ENCODE data around the gene RBMS1. TPM values are rescaled to one million over a fixed set of nuclear protein-coding genes. Genes with fewer than 3 reads are reported as not detected.

Gene RBMS1
- total RNA-seq, 1 experiment from 2014 or later, result 91.9 TPM

- Histone ChIP-seq H3K9me3 (no peaks in the 10 kb centered on the region), H3K36me3 (ENCODE audit: control insufficient read depth, insufficient read depth, low read length) (no peaks in the 10 kb centered on the region), H3K4me1 (no peaks in the 10 kb centered on the region), H3K27me3 (replicated peaks; ENCODE audit: control insufficient read depth, insufficient read depth, low read length) (no peaks in the 10 kb centered on the region), H3K4me3 (ENCODE audit: low read depth, low read length) (no peak overlapping the region)
- Mint-ChIP-seq H3K9me3 (ENCODE audit: unreplicated experiment) (no peaks in the 10 kb centered on the region), H3K27me3 (ENCODE audit: insufficient read depth, unreplicated experiment) (no peaks in the 10 kb centered on the region), H3K27ac (ENCODE audit: unreplicated experiment) (no peak overlapping the region), H3K36me3 (ENCODE audit: insufficient read depth, unreplicated experiment) (peaks cover 5% of the 10 kb centered on the region), H3K4me1 (ENCODE audit: low read depth, unreplicated experiment) (peaks cover 11% of the 10 kb centered on the region), H3K4me3 (ENCODE audit: unreplicated experiment) (no peak overlapping the region)
- TF ChIP-seq, protein P1, sequence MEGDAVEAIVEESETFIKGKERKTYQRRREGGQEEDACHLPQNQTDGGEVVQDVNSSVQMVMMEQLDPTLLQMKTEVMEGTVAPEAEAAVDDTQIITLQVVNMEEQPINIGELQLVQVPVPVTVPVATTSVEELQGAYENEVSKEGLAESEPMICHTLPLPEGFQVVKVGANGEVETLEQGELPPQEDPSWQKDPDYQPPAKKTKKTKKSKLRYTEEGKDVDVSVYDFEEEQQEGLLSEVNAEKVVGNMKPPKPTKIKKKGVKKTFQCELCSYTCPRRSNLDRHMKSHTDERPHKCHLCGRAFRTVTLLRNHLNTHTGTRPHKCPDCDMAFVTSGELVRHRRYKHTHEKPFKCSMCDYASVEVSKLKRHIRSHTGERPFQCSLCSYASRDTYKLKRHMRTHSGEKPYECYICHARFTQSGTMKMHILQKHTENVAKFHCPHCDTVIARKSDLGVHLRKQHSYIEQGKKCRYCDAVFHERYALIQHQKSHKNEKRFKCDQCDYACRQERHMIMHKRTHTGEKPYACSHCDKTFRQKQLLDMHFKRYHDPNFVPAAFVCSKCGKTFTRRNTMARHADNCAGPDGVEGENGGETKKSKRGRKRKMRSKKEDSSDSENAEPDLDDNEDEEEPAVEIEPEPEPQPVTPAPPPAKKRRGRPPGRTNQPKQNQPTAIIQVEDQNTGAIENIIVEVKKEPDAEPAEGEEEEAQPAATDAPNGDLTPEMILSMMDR (IDR thresholded peaks at IDR 0.05; ENCODE audit: insufficient read depth in 1 of 2, low read depth in 1 of 2, low read length in 1 of 2, severe bottlenecking in 1 of 2, unreplicated experiment in 1 of 2), result no peak
- intact Hi-C loops (cut with micrococcal nuclease; ENCODE audit: unreplicated experiment), result no loop called here
- BruUV-seq (replicated peaks), result no TSS peak
- POLR2A ChIA-PET, result no interaction called here
- CTCF ChIA-PET, result no interaction called here
- DNase-seq, result no peak
Measured at GRCh38 chr2:160384791-160385190, 108.8 kb downstream of the RBMS1 start.

GRCh38 chr2:160381425-160381951 is 112.1 kb downstream of the RBMS1 start:
- Mint-ChIP-seq H3K36me3 (ENCODE audit: insufficient read depth, unreplicated experiment) (peaks cover 14% of the 10 kb centered on the region), H3K4me3 (ENCODE audit: unreplicated experiment) (no peak overlapping the region), H3K9me3 (ENCODE audit: unreplicated experiment) (no peaks in the 10 kb centered on the region), H3K27ac (ENCODE audit: unreplicated experiment) (no peak overlapping the region), H3K4me1 (ENCODE audit: low read depth, unreplicated experiment) (peaks cover 18% of the 10 kb centered on the region), H3K27me3 (ENCODE audit: insufficient read depth, unreplicated experiment) (no peaks in the 10 kb centered on the region)
- H3K4me1 ChIP-seq, result no peaks in the 10 kb centered on the region
- BruUV-seq (replicated peaks), result no TSS peak
- ChIA-PET POLR2A (no interaction called here), CTCF (no interaction called here)
- no peak overlapping the region for H3K4me3 ChIP-seq (ENCODE audit: low read depth, low read length)
- H3K27me3 ChIP-seq (replicated peaks; ENCODE audit: control insufficient read depth, insufficient read depth, low read length), result no peaks in the 10 kb centered on the region
- H3K9me3 ChIP-seq, result no peaks in the 10 kb centered on the region
- no peaks in the 10 kb centered on the region for H3K36me3 ChIP-seq (ENCODE audit: control insufficient read depth, insufficient read depth, low read length)
- DNase-seq, result no peak
- TF ChIP-seq, protein P1 (IDR thresholded peaks at IDR 0.05; ENCODE audit: insufficient read depth in 1 of 2, low read depth in 1 of 2, low read length in 1 of 2, severe bottlenecking in 1 of 2, unreplicated experiment in 1 of 2), result no peak
- intact Hi-C loops (cut with micrococcal nuclease; ENCODE audit: unreplicated experiment), result no loop called here

DNA sequence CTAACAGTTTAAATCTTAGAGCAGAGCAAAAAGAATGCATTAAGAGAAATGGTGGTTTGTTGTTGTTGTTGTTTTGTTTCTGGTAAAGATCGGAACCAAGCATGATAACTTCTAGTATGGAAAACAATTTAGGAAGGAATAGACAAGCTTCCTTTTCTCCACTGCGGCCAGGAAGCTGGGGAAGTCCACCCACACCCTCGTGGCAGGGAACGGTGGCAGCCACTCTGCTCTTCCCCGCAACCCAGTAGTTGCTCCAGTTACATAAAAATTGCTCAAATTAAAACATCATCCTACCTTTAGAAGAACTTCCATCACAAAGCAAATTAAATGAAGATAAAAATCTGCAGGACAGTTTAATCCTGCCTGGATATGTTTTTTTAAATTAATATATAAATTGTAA is 113.0 kb downstream of the RBMS1 start:
- no peaks in the 10 kb centered on the region for H3K27me3 Mint-ChIP-seq (ENCODE audit: insufficient read depth, unreplicated experiment)
- Histone ChIP-seq H3K4me1 (0 out of 2 replicates have a peak, but pooled peaks cover 3% of the 10 kb centered on the region), H3K36me3 (ENCODE audit: control insufficient read depth, insufficient read depth, low read length) (no peaks in the 10 kb centered on the region), H3K9me3 (no peaks in the 10 kb centered on the region), H3K4me3 (ENCODE audit: low read depth, low read length) (no peak overlapping the region), H3K27me3 (replicated peaks; ENCODE audit: control insufficient read depth, insufficient read depth, low read length) (no peaks in the 10 kb centered on the region)
- peaks cover 9% of the 10 kb centered on the region for H3K36me3 Mint-ChIP-seq (ENCODE audit: insufficient read depth, unreplicated experiment)
- no peaks in the 10 kb centered on the region for H3K9me3 Mint-ChIP-seq (ENCODE audit: unreplicated experiment)
- H3K27ac Mint-ChIP-seq (ENCODE audit: unreplicated experiment), result peak overlapping the region; percentile 25
- TF ChIP-seq, protein P1 (IDR thresholded peaks at IDR 0.05; ENCODE audit: insufficient read depth in 1 of 2, low read depth in 1 of 2, low read length in 1 of 2, severe bottlenecking in 1 of 2, unreplicated experiment in 1 of 2), result no peak
- peaks cover 18% of the 10 kb centered on the region for H3K4me1 Mint-ChIP-seq (ENCODE audit: low read depth, unreplicated experiment)
- DNase-seq, result no peak
- BruUV-seq (replicated peaks), result no TSS peak
- no peak overlapping the region for H3K4me3 Mint-ChIP-seq (ENCODE audit: unreplicated experiment)
- CTCF ChIA-PET, result no interaction called here
- intact Hi-C loops (cut with micrococcal nuclease; ENCODE audit: unreplicated experiment), result no loop called here
- POLR2A ChIA-PET, result no interaction called here
